IPS-11a (cell line): ENCODE results near the gene SLC35F3.
"Not testable (repeated sequence)": the region's sequence is repeated elsewhere in the genome, so short reads cannot be mapped to it uniquely, and the experiment has no call there.

Source experiments
- H3K4me3 ChIP-seq: one replicate; pipeline ENCODE4 v1.5.1; 2013; ENCODE audit warnings: low read depth, low read length, control low read depth

SLC35F3 gene

DNA sequence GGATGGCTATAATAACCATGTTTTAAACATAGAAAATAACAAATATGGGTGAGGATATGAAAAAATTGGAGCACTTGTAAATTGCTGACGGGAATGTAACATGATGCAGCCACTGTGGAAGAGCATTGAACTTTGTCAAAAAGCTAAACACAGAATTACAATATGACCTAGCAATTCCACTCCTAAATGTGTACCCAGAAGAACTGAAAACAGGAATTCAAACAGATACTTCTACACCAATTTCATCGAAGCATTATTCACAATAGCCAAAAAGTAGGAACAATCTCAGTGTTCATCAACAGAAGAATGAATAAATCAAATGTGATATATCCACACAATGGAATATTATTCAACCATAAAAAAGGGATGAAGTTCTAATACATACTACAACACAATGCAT, 436.1 kb downstream of the SLC35F3 start:
- no peak overlapping the region for H3K4me3 ChIP-seq

DNA sequence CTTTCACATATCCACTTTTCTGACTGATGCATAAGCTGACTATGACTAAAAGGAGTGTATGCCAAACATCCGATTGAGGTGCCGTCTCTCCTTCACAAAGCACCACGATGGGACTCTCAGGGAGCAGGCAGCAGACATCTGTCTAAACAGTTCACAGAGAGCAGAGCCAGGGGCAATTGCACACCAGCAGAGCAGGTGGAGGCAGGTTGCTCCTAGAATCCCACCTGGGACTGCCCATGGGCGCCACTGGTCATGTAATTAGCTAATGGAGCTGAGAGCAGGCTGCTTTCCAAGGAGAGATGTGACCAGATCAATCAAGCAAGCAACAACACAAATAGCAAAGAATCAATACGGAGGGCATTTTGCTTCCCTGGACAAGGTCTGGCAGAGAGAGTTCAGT, 438.3 kb downstream of the SLC35F3 start:
- no peak overlapping the region for H3K4me3 ChIP-seq

DNA sequence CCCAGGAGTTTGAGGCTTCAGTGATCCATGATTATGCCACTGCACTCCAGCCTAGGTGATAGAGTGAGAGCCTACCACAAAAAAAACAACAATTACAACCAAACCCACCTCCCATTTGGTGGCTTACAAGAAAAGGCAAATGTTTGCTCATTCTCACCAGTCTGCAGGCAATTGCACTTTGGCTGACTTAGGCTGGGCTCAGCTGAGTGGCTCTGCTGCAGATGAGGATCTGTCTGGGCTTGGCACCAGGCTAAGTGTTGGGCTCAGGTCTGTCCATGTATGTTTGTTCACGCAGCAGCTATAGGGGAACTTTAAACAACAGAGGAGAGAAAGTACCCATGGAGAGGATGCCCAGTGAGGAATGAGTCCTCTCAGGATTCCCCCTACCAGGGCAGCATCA, 440.8 kb downstream of the SLC35F3 start:
- H3K4me3 ChIP-seq: no peak overlapping the region

DNA sequence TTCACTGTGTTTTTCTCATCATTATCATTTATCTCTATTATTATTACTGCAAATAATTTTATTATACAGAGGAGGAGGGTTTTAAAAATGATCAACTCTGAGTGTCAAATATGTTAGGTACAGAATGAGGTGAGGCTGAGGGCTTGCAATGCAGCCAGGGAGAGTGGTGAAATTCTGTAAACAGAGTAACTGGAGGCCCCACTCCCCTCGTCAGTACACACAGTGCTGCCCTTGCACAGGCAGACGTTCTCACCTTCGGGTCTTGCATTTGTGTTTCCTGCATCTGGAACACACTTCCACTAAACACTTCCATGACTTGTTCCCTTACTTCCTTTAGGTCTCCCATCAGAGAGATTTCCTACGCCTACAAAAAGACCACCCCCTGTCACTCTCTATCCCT, 444.5 kb downstream of the SLC35F3 start:
- no peak overlapping the region for H3K4me3 ChIP-seq

DNA sequence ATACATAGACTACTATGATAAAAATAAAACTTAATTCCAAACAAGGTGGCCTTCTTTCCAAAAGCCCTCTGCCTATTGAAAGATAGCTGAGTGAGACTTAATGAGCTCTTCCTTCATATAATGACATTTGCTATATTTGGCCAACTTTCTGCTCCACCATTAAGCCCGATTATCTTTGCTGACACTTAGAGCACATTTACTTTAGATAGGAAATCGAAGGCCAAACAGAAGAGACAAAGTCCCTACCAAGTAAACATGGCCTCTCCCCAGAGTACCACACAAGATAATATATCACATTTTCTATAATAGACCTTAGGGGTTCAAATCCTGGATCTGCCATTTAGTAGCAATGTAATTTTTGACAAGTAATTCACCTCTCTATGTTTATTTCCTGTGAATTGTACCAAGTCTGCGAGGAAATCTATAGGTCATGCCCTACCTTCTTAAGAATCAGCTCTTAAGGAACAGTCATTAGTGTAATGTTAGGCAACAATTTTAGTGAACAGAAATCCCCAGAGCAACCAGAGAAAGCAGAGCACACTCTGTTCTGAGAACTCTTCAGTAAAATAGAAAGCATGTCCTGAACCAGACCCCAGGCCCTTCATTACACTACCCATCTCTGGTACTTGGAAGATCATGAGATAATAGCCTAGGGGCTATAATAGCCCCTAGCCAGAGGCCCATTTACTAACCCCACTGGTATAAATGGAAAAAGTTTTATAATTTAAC, 451.5 kb downstream of the SLC35F3 start:
- no peak overlapping the region for H3K4me3 ChIP-seq

DNA sequence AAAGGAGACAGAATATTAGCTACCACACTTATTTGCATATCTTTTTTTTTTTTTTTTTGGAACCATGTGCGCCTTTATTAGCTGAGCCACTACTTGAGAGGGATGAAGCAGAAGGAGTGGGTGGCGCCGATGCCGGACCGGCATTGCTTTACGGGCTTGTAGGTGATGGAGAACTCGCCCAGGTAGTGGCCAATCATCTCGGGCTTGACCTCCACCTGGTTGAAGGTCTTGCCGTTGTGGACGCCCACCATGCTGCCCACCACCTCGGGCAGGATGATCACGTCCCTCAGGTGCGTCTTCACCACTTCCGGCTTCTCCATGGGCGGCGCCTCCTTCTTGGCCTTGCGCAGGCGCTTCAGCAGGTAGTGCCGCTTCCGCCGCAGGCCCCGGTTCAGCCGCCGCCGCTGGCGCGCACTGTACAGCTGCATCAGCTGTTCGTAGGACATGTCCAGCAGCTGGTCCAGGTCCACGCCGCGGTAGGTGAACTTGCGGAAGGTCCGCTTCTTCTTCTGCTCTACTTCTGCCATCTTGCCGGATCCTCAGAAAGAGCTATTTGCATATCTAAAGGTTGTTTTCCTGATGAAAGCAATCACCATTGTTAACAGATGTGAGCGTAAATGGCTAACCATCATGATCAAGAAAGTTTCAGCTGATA, 452.3 kb downstream of the SLC35F3 start:
- H3K4me3 ChIP-seq: not testable (repeated sequence)

GRCh38 chr1:234357831-234358230, 453.4 kb downstream of the SLC35F3 start:
- H3K4me3 ChIP-seq: no peak overlapping the region

GRCh38 chr1:234361102-234361603, 456.7 kb downstream of the SLC35F3 start:
- H3K4me3 ChIP-seq: no peak overlapping the region

GRCh38 chr1:234362558-234362957, 458.1 kb downstream of the SLC35F3 start:
- H3K4me3 ChIP-seq: no peak overlapping the region

GRCh38 chr1:234368320-234369032, 464.0 kb downstream of the SLC35F3 start:
- H3K4me3 ChIP-seq: no peak overlapping the region

GRCh38 chr1:234369033-234369430, 464.6 kb downstream of the SLC35F3 start:
- no peak overlapping the region for H3K4me3 ChIP-seq

GRCh38 chr1:234369784-234370183, 465.3 kb downstream of the SLC35F3 start:
- H3K4me3 ChIP-seq: no peak overlapping the region

DNA sequence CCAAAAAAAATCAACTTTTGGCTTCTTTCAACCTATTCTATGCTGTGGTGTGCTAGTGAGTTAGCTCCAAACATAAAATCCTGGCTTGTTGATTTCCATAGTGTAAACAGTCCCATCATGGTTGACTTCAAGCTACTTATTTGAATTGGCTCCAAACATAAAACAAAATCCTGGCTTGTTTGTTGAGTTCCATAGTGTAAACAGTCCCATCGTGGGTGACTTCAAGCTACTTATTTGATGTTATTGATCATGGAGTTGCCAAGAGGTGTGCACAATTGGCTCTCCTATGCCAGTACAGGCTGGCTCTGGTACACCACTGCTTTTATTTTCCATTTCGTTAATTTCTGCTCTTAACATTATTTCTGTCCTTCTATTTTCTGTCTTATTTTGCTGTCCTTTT, 466.9 kb downstream of the SLC35F3 start:
- H3K4me3 ChIP-seq: no peak overlapping the region

DNA sequence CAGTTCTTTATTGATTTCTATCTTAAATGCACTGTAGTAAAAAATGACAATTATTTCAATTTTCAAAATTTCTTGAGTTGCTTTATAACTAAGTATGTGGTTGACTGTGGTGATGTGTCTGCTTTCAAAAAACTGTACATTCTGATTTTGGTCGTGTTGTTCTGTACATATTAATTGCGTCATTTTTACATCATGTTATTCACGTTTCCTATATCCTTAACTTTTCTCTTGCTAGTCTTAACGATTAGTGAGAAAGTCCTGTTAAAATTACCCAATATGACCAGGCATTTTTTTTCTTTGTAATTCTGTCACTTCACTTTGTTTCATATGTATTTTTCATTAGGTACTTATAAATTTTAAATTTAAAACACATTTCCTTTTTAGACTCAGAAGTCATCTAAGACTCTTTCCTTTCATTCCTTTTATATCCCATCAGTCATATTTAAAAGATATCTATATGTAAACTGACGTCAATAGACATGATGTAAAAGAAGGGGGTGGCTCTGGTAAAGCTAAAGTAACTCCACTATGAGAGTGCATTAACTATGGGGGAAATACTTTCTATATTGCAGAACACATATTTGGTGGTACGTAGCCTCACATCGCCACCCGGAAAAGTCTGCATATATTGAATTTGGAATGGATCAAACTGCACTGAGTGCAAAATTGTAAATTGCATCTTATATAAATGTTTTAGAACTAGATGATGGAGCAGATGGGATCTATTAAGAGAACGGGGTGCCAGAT, 467.7 kb downstream of the SLC35F3 start:
- H3K4me3 ChIP-seq: peak overlapping the region; percentile 88

GRCh38 chr1:234373064-234373958, 468.8 kb downstream of the SLC35F3 start, which contains the start of gene COA6:
Gene COA6 (plus strand): TSS chr1:234373456. CDS start chr1:234373467, 11 bp downstream.
- H3K4me3 ChIP-seq: peak within 1 kb of the TSS; percentile 88

DNA sequence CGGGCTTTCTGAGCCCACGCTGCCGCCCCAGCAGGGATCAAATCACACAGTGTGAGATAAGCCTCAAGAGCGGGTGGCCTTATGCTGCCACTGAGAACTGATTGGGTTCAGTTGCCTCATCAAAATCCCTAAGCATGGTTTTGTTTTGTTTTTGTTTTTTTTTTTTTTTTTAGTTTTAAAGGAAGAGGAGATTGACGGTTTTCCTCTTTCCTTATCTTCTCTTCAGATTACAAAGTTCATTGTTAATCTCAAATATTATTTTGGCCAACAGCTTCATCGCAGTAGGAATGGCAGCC, 469.4 kb downstream of the SLC35F3 start:
- peak overlapping the region; percentile 88 for H3K4me3 ChIP-seq
